A549 (cell line): ENCODE data around the gene IGSF9B. TPM values are rescaled to one million over a fixed set of nuclear protein-coding genes. Genes with fewer than 3 reads are reported as not detected.

Experiments
- ATAC-seq, 2 experiments: fragments of 200-7000 bp in 1 of 2; fragments of >200 bp in 1 of 2; cut with Nextera tagmentation in 1 of 2; cut with Tn5 transposase in 1 of 2; 3 replicates each; pipeline versions ENCODE4 v1.8.0 to v1.9.1; 2018 to 2020; ENCODE audit warnings: mild to moderate bottlenecking in 1 of 2, moderate library complexity in 1 of 2
- CTCF ChIA-PET: fragments of 300-600 bp; sonication (Branson Sonifier 250); formaldehyde crosslinking; extraction: SDS; loops from one replicate; lab custom pipeline; 2021; ENCODE audit warnings: antibody characterized with exemption, inconsistent platforms; lab: Yijun Ruan, JAX
- POLR2A ChIA-PET: fragments of 350-600 bp; formaldehyde crosslinking; extraction: SDS; loops from one replicate; lab custom pipeline; 2021; ENCODE audit warnings: antibody characterized with exemption, inconsistent platforms; lab: Yijun Ruan, JAX
- DNase-seq, 2 experiments: peaks; one replicate each; pipeline versions ENCODE4 v3.0.0 to v3.0.0-alpha.2; 2011 to 2016; ENCODE audit warnings: low read depth in 1 of 2, low spot score in 1 of 2
- FAIRE-seq: peaks from 2 replicates; lab custom pipeline; 2011; peaks lifted over from hg19 to GRCh38; lab: Jason Lieb, UNC
- H3K27ac ChIP-seq, 2 experiments: fragments of >200 bp; sonication (Bioruptor Twin); formaldehyde crosslinking; 3 replicates each; pipeline ENCODE4 v1.5.1; 2016 to 2017
- H3K4me1 ChIP-seq: fragments of >200 bp; sonication (Bioruptor Twin); formaldehyde crosslinking; 3 replicates; pipeline ENCODE4 v1.6.1; 2016
- H3K4me2 ChIP-seq: fragments of >200 bp; sonication (Bioruptor Twin); formaldehyde crosslinking; 3 replicates; pipeline ENCODE4 v1.6.1; 2016
- H3K4me3 ChIP-seq: fragments of >200 bp; sonication (Bioruptor Twin); formaldehyde crosslinking; 3 replicates; pipeline ENCODE4 v1.5.1; 2016
- H3K9me3 ChIP-seq: fragments of >200 bp; sonication (Bioruptor Twin); formaldehyde crosslinking; 3 replicates; pipeline ENCODE4 v1.6.1; 2016
- BHLHE40 ChIP-seq: IDR thresholded peaks from 2 replicates; pipeline ENCODE4 v1.6.1; 2012; ENCODE audit warnings: low read depth, low read length, inconsistent platforms
- CBX8 ChIP-seq: fragments of 200-600 bp; sonication (generic); IDR thresholded peaks from 2 replicates; pipeline ENCODE4 v1.6.1; 2016
- CEBPB ChIP-seq, 2 experiments: fragments of >200 bp in 1 of 2; sonication (Bioruptor Twin) in 1 of 2; formaldehyde crosslinking in 1 of 2; IDR thresholded peaks; 2 replicates each; pipeline ENCODE4 v1.6.1; 2012 to 2016
- CHD2 ChIP-seq: fragments of 150-350 bp; IDR thresholded peaks from 2 replicates; pipeline ENCODE4 v1.6.1; 2014; ENCODE audit warnings: low read length; ENCODE audit not compliant: partially characterized antibody
- CHD4 ChIP-seq: fragments of 200-600 bp; sonication (generic); IDR thresholded peaks from 2 replicates; pipeline ENCODE4 v1.6.1; 2016; ENCODE audit warnings: antibody characterized with exemption, mild to moderate bottlenecking, borderline replicate concordance
- CTCF ChIP-seq: fragments of >200 bp; sonication (Bioruptor Twin); formaldehyde crosslinking; IDR thresholded peaks from 3 replicates; pipeline ENCODE4 v1.5.1; 2016
- EHF ChIP-seq: fragments of 250-450 bp; sonication (Bioruptor Pico); IDR thresholded peaks from 2 replicates; pipeline ENCODE4 v1.5.0; 2020; ENCODE audit warnings: mild to moderate bottlenecking
- ELK1 ChIP-seq: fragments of 150-350 bp; IDR thresholded peaks from 2 replicates; pipeline ENCODE4 v1.6.1; 2014; ENCODE audit warnings: low read depth, mild to moderate bottlenecking, low read length
- FOSB ChIP-seq: fragments of 250-450 bp; sonication (Bioruptor Pico); IDR thresholded peaks from 2 replicates; pipeline ENCODE4 v1.5.0; 2020; ENCODE audit warnings: mild to moderate bottlenecking, moderate library complexity
- HDAC2 ChIP-seq: fragments of 200-600 bp; sonication (generic); IDR thresholded peaks from 2 replicates; pipeline ENCODE4 v1.6.1; 2016
- HEYL ChIP-seq: fragments of 250-450 bp; sonication (Bioruptor Pico); IDR thresholded peaks from 2 replicates; pipeline ENCODE4 v1.8.0; 2021; ENCODE audit warnings: mild to moderate bottlenecking, moderate library complexity
- HMGXB4 ChIP-seq: fragments of 250-450 bp; sonication (Bioruptor Pico); IDR thresholded peaks from 2 replicates; pipeline ENCODE4 v1.5.0; 2021; ENCODE audit warnings: mild to moderate bottlenecking, moderate library complexity, borderline replicate concordance
- KDM5A ChIP-seq: fragments of 200-600 bp; sonication (generic); IDR thresholded peaks from 2 replicates; pipeline ENCODE4 v1.6.1; 2016; ENCODE audit warnings: antibody characterized with exemption, mild to moderate bottlenecking
- MAX ChIP-seq: IDR thresholded peaks from 2 replicates; pipeline ENCODE4 v1.6.1; 2012
- MYC ChIP-seq: IDR thresholded peaks from 2 replicates; pipeline ENCODE4 v1.6.1; 2012; ENCODE audit warnings: mild to moderate bottlenecking, inconsistent platforms, low read length, improper control_type of control experiment, borderline replicate concordance
- NFE2L2 ChIP-seq: fragments of 150-350 bp; conservative IDR thresholded peaks from 2 replicates; pipeline ENCODE4 v1.6.1; 2014; ENCODE audit warnings: low read length
- NPAS2 ChIP-seq: fragments of 250-450 bp; sonication (Bioruptor Pico); IDR thresholded peaks from 2 replicates; pipeline ENCODE4 v1.8.0; 2022; ENCODE audit warnings: mild to moderate bottlenecking, moderate library complexity, borderline replicate concordance
- NR3C1 ChIP-seq: fragments of >200 bp; sonication (Bioruptor Twin); formaldehyde crosslinking; IDR thresholded peaks from 3 replicates; pipeline ENCODE4 v1.6.1; 2017
- PBX3 ChIP-seq: IDR thresholded peaks from 2 replicates; pipeline ENCODE4 v1.6.1; 2012
- POLR2A ChIP-seq: IDR thresholded peaks from 2 replicates; pipeline ENCODE4 v1.6.1; 2012; ENCODE audit warnings: mild to moderate bottlenecking, low read length
- RFX5 ChIP-seq: fragments of 450-650 bp; IDR thresholded peaks from 2 replicates; pipeline ENCODE4 v1.7.1; 2014; ENCODE audit warnings: antibody characterized with exemption, mild to moderate bottlenecking, moderate library complexity
- RNF2 ChIP-seq: fragments of 200-600 bp; sonication (generic); IDR thresholded peaks from 2 replicates; pipeline ENCODE4 v1.6.1; 2016; ENCODE audit warnings: low read depth, mild to moderate bottlenecking, antibody characterized with exemption, moderate library complexity, borderline replicate concordance
- SMC3 ChIP-seq: fragments of >200 bp; sonication (Bioruptor Twin); formaldehyde crosslinking; IDR thresholded peaks from 3 replicates; pipeline ENCODE4 v1.6.1; 2018; ENCODE audit warnings: inconsistent platforms
- SREBF2 ChIP-seq: fragments of 450-650 bp; IDR thresholded peaks from 2 replicates; pipeline ENCODE4 v1.6.1; 2014; ENCODE audit warnings: mild to moderate bottlenecking, moderate library complexity
- TP53 ChIP-seq: fragments of 250-450 bp; sonication (Bioruptor Pico); IDR thresholded peaks from 2 replicates; pipeline ENCODE4 v1.5.0; 2021; ENCODE audit warnings: mild to moderate bottlenecking, moderate library complexity
- ZFP36 ChIP-seq: fragments of 450-650 bp; IDR thresholded peaks from 2 replicates; pipeline ENCODE4 v1.6.1; 2014; ENCODE audit warnings: borderline replicate concordance; ENCODE audit not compliant: partially characterized antibody
- ZNF302 ChIP-seq: fragments of 250-450 bp; sonication (Bioruptor Pico); IDR thresholded peaks from 2 replicates; pipeline ENCODE4 v1.9.0; 2021; ENCODE audit warnings: inconsistent platforms, mild to moderate bottlenecking, moderate library complexity
- WGBS: methylation state at CpG from one replicate; pipeline ENCODE4 v1.1.6; 2017; ENCODE audit errors: missing lambda C conversion rate; 5-methylcytosine and 5-hydroxymethylcytosine counted together
- polyA plus RNA-seq, 4 experiments: library from polyadenylated mRNA; depleted of rRNA in 3 of 4; stranded (reverse); fragments of >200 nt; fragmentation: RNase III in 1 of 4; extraction: RNeasy Plus Mini Kit Qiagen cat#74134 plus additional on column Dnase treatment in 1 of 4; gene quantifications; 2 replicates in 3 of 4; 3 replicates in 1 of 4; pipeline ENCODE4 v1.2.3, GENCODE V29; 2011 to 2017

Gene IGSF9B
- polyA plus RNA-seq, 2 of the 4 experiments (the other 2 are of a cell fraction) = 0.41 to 0.61 TPM

DNA sequence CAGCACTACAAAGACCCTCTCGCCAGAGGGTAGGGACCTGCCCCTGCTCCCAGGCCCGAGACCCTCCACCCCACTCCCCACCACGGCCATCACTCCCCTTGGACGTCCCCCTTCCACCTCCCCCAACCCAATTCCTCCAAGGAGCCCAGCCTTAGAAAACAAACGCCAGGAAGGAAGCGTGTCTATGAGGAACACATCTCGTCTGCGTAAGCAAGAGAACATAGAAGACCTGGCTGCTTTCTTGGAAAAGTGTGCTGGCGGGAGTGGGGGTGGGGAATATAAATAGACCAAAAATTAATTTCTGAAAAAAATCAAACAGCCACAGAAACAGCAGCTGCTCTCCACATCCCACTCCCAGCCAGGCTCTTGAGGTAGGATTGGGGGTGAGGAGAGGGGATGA, 23.9 kb upstream of the IGSF9B start:
- Histone ChIP-seq H3K4me1 (no peaks in the 10 kb centered on the region), H3K9me3 (no peaks in the 10 kb centered on the region), H3K27ac (no peak overlapping the region), H3K4me2 (no peak overlapping the region), H3K4me3 (no peak overlapping the region)
- FAIRE-seq = no peak
- WGBS = 33% methylated on average over 9 of the region's 9 CpGs
- ATAC-seq = no peak
- POLR2A ChIA-PET = no interaction called here
- CTCF ChIA-PET = interaction anchor here (1.3 kb wide), 1 partner anchor 8 kb away, joined by 3 read pairs; no protein-coding TSS in a partner anchor
- TF ChIP-seq CHD4 (no peak), HMGXB4 (CRISPR knock-in tag) (no peak), RFX5 (no peak), MAX (no peak), PBX3 (no peak), ELK1 (no peak), CEBPB (IDR thresholded peaks at IDR 0.05) (no peak), EHF (CRISPR knock-in tag) (no peak), NR3C1 (no peak), KDM5A (no peak), ZFP36 (no peak), POLR2A (no peak), CTCF (no peak), MYC (no peak), NFE2L2 (no peak), TP53 (CRISPR knock-in tag) (no peak), CBX8 (no peak), FOSB (CRISPR knock-in tag) (no peak)
- no peak for DNase-seq

DNA sequence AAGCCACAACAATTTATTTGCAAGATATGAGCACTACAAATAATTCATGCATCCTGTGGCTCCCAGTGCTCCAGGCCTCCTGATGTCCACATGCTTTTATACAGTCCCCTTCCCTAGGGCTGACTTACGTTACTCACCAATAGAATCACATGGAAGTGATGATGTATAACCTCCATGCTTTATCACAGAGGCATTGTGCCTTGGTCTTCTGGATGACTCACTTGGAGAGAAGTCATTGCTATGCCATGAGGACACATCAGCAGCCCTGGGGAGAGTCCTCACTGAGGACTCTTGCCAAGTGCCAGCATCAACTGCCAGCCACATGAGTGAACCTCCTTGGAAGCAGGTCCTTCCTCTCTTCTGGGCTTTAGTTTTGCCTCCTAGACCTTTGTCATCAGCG, 22.0 kb upstream of the IGSF9B start:
- ChIA-PET POLR2A (no interaction called here), CTCF (no interaction called here)
- Histone ChIP-seq H3K9me3 (no peaks in the 10 kb centered on the region), H3K4me3 (no peak overlapping the region), H3K4me1 (no peaks in the 10 kb centered on the region), H3K4me2 (no peak overlapping the region), H3K27ac (no peak overlapping the region)
- FAIRE-seq (no peak), DNase-seq (no peak), ATAC-seq (no peak)
- TF ChIP-seq TP53 (CRISPR knock-in tag) (no peak), KDM5A (no peak), NPAS2 (CRISPR knock-in tag) (no peak), HDAC2 (no peak), BHLHE40 (no peak), ZFP36 (no peak), CBX8 (no peak), CTCF (no peak), SMC3 (no peak), RNF2 (no peak), ZNF302 (CRISPR knock-in tag) (no peak), HEYL (CRISPR knock-in tag) (no peak), SREBF2 (no peak), RFX5 (no peak), ELK1 (no peak), CHD2 (no peak)
- 13% methylated on average over 1 of the region's 2 CpGs for WGBS
